Upper lobe of left lung (tissue), 6 donors: ENCODE data around the gene MED31. TPM values are rescaled to one million over a fixed set of nuclear protein-coding genes. Genes with fewer than 3 reads are reported as not detected.
"Not testable (repeated sequence)": the region's sequence is repeated elsewhere in the genome, so short reads cannot be mapped to it uniquely, and the experiment has no call there.

Experiments used
- ATAC-seq, 2 donors: fragments of 200-7000 bp; cut with Tn5 transposase; one replicate each; pipeline ENCODE4 v1.9.1; 2022; ENCODE audit warnings: mild to moderate bottlenecking in 2 of 2, moderate library complexity in 2 of 2; ENCODE audit not compliant: low FRiP score in 2 of 2
- DNase-seq, 2 donors: peaks; one replicate each; pipeline ENCODE4 v3.0.0-alpha.2; 2019 to 2020
- H3K27ac ChIP-seq, 4 donors: fragments of 200-600 bp; sonication (generic); one replicate each; pipeline ENCODE4 v1.5.1; 2016 to 2019
- H3K27me3 ChIP-seq, 4 donors: fragments of 200-600 bp; sonication (generic); one replicate each; pipeline ENCODE4 v1.5.1; 2017 to 2019
- H3K36me3 ChIP-seq, 4 donors: fragments of 200-600 bp; sonication (generic); one replicate each; pipeline ENCODE4 v1.5.1; 2016 to 2019
- H3K4me1 ChIP-seq, 4 donors: fragments of 200-600 bp; sonication (generic); one replicate each; pipeline ENCODE4 v1.5.1; 2018 to 2019
- H3K4me3 ChIP-seq, 4 donors: fragments of 200-600 bp; sonication (generic); one replicate each; pipeline ENCODE4 v1.5.1; 2017 to 2019; ENCODE audit warnings: mild to moderate bottlenecking in 2 of 4, moderate library complexity in 1 of 4
- H3K9me3 ChIP-seq, 4 donors: fragments of 200-600 bp; sonication (generic); one replicate each; pipeline ENCODE4 v1.5.1; 2018 to 2019
- CTCF ChIP-seq, 6 experiments: fragments of 450-650 bp in 4 of 6; fragments of 200-600 bp in 2 of 6; sonication (generic) in 2 of 6; IDR thresholded peaks; one replicate each; pipeline ENCODE4 v1.5.1; 2016 to 2019; ENCODE audit warnings: antibody characterized with exemption in 6 of 6
- EP300 ChIP-seq, 4 donors: sonication (generic); formaldehyde crosslinking; IDR thresholded peaks; one replicate each; pipeline ENCODE4 v1.5.1; 2017; ENCODE audit warnings: antibody characterized with exemption in 4 of 4, control low read depth in 2 of 4
- POLR2A ChIP-seq, 4 donors: fragments of 450-650 bp; IDR thresholded peaks; one replicate each; pipeline ENCODE4 v1.5.1; 2016 to 2017; ENCODE audit warnings: antibody characterized with exemption in 4 of 4, mild to moderate bottlenecking in 2 of 4
- POLR2AphosphoS5 ChIP-seq, 2 donors: sonication (generic); formaldehyde crosslinking; IDR thresholded peaks; one replicate each; pipeline ENCODE4 v1.5.1; 2017; ENCODE audit warnings: antibody characterized with exemption in 2 of 2
- WGBS, 2 donors: methylation state at CpG; one replicate each; pipeline ENCODE4 v1.1.5; 2017 to 2018; 5-methylcytosine and 5-hydroxymethylcytosine counted together
- total RNA-seq, 6 donors: library from RNA; depleted of rRNA in 4 of 6; stranded (reverse); fragments of >200 nt in 4 of 6; gene quantifications; one replicate each; pipeline versions ENCODE4 v1.1.0 to v1.2.1, GENCODE V29; 2016 to 2021
- donor health status: DM: no; HTN: no; CAD: no; lungs with moderate emphysema.
- donor health status: DM: no; HTN: yes; CAD: no; lungs with severe emphysema.

Gene MED31
- total RNA-seq, 6 donors from 2014 or later, result 1.8 to 22.9 (median 13.2) TPM

- Histone ChIP-seq H3K27me3 (no peaks in the 10 kb centered on the region), H3K4me1 (no peaks in the 10 kb centered on the region), H3K36me3 (no peaks in the 10 kb centered on the region), H3K4me3 (no peak overlapping the region), H3K9me3 (no peaks in the 10 kb centered on the region), H3K27ac (no peak overlapping the region)
- no peak for ATAC-seq
- DNase-seq, result no peak
- TF ChIP-seq POLR2A (IDR thresholded peaks at IDR 0.05) (no peak), CTCF (IDR thresholded peaks at IDR 0.05) (no peak), EP300 (IDR thresholded peaks at IDR 0.05) (no peak), POLR2AphosphoS5 (IDR thresholded peaks at IDR 0.05) (no peak)
- 57 to 76% methylated on average over 13 of the region's 13 CpGs for WGBS, 2 donors
Measured at GRCh38 chr17:6695565-6695964, 44.2 kb upstream of the MED31 start.

GRCh38 chr17:6695051-6695450 lies 43.6 kb upstream of the MED31 start:
- H3K9me3 ChIP-seq, result no peaks in the 10 kb centered on the region
- TF ChIP-seq POLR2AphosphoS5 (IDR thresholded peaks at IDR 0.05), result no peak
- no peak overlapping the region for H3K27ac ChIP-seq
- no peaks in the 10 kb centered on the region for H3K36me3 ChIP-seq
- DNase-seq (no peak), ATAC-seq (no peak)
- H3K4me1 ChIP-seq, result no peaks in the 10 kb centered on the region
- no peaks in the 10 kb centered on the region for H3K27me3 ChIP-seq
- H3K4me3 ChIP-seq, result no peak overlapping the region
- 63 to 84% methylated on average over 2 of the region's 2 CpGs for WGBS, 2 donors

DNA sequence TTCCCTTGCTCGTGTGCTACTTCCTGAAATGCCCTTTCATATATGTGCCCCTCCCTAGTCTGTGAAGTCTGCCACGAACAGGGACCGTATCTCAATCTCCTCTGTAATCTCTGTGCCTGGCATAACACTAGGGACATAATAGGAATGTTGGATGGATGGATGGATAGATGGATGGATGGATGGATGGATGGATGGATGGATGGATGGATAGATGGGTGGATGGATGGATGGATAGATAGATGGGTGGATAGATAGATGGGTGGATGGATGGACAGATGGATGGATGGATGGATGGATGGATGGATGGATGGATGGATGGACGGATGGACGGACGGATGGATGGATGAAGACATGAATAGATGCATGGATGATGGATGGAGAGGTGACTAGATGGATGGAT lies 40.6 kb upstream of the MED31 start:
- 65 to 66% methylated on average over 6 of the region's 6 CpGs for WGBS, 2 donors
- not testable (repeated sequence) for H3K27me3 ChIP-seq

GRCh38 chr17:6691546-6691945 lies 40.1 kb upstream of the MED31 start:
- ATAC-seq (no peak), DNase-seq (no peak)
- no peaks in the 10 kb centered on the region for H3K4me1 ChIP-seq
- no peaks in the 10 kb centered on the region for H3K27me3 ChIP-seq
- H3K27ac ChIP-seq, result no peak overlapping the region
- no peak overlapping the region for H3K4me3 ChIP-seq
- no peaks in the 10 kb centered on the region for H3K36me3 ChIP-seq
- WGBS, 2 donors, result 77 to 83% methylated on average over 3 of the region's 3 CpGs
- TF ChIP-seq CTCF (IDR thresholded peaks at IDR 0.05) (no peak), EP300 (IDR thresholded peaks at IDR 0.05) (no peak), POLR2AphosphoS5 (IDR thresholded peaks at IDR 0.05) (no peak), POLR2A (IDR thresholded peaks at IDR 0.05) (no peak)
- no peaks in the 10 kb centered on the region for H3K9me3 ChIP-seq

More for the DNA sequence above, 40.6 kb upstream of the MED31 start:
- H3K4me1 ChIP-seq, H3K9me3 ChIP-seq, H3K27ac ChIP-seq, H3K4me3 ChIP-seq, H3K36me3 ChIP-seq, DNase-seq, ATAC-seq: not testable (repeated sequence)

DNA sequence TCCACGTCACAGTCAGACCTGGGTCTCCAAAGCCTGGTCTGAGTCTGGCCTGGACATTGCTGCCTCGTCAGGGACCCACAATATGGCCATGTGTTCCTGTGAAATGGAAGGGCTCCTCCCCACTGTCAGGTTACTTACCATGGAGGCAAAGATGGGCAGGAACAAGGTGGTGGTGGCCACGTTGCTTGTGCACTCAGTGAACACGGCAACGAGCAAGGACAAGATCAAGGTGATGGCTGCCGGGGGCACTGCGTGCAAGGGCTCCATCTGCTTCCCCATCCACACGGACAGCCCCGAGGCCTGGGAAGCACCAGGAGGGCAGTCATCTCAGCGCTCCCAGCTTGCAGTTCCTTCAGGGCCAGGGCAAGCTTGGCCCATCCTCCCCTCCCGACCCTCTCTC lies 39.2 kb upstream of the MED31 start:
- Histone ChIP-seq H3K27me3 (no peaks in the 10 kb centered on the region), H3K4me3 (no peak overlapping the region), H3K4me1 (no peaks in the 10 kb centered on the region), H3K36me3 (no peaks in the 10 kb centered on the region), H3K27ac (no peak overlapping the region), H3K9me3 (no peaks in the 10 kb centered on the region)
- TF ChIP-seq EP300 (IDR thresholded peaks at IDR 0.05), result no peak
- no peak for TF ChIP-seq POLR2AphosphoS5 (IDR thresholded peaks at IDR 0.05)
- no peak for TF ChIP-seq CTCF (IDR thresholded peaks at IDR 0.05)
- TF ChIP-seq POLR2A (IDR thresholded peaks at IDR 0.05), result no peak
- ATAC-seq, result no peak
- DNase-seq, result no peak
- 78 to 89% methylated on average over 7 to 11 of the region's 11 CpGs for WGBS, 2 donors

DNA sequence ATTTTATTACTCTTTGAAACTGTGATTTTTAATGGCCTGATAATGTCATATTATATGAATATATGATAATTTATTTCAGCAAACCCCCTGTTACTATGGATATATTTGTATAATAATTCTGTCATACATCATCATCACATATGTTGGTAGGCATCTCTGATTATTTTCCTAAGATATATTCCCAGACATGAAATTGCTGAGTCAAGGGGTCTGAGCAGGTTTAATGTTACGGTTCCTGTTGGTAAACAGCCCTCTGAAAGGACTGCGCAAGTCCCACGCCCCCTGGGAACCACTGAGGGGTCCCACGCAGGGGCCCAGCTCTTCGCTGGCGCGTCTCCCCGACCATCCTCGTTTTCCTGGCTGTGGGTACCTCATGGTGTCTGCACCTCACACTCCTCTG lies 37.5 kb upstream of the MED31 start:
- TF ChIP-seq POLR2AphosphoS5 (IDR thresholded peaks at IDR 0.05) (no peak), CTCF (IDR thresholded peaks at IDR 0.05) (no peak), POLR2A (IDR thresholded peaks at IDR 0.05) (no peak), EP300 (IDR thresholded peaks at IDR 0.05) (no peak)
- 87 to 89% methylated on average over 9 of the region's 9 CpGs for WGBS, 2 donors
- no peak for DNase-seq

More for the DNA sequence above, 37.5 kb upstream of the MED31 start:
- H3K4me3 ChIP-seq, result no peak overlapping the region
- no peak overlapping the region for H3K27ac ChIP-seq
- H3K9me3 ChIP-seq, result no peaks in the 10 kb centered on the region
- no peaks in the 10 kb centered on the region for H3K36me3 ChIP-seq
- no peaks in the 10 kb centered on the region for H3K27me3 ChIP-seq
- no peak for ATAC-seq
- no peaks in the 10 kb centered on the region for H3K4me1 ChIP-seq
